Measurements from ENCODE around the gene GIPC1. TPM values are rescaled to one million over a fixed set of nuclear protein-coding genes. Genes with fewer than 3 reads are reported as not detected.

The GIPC1 gene
- total RNA-seq, 1 donor from 2014 or later = 23.6 TPM

- H3K9me3 Mint-ChIP-seq = no peaks in the 10 kb centered on the region
- H4K20me1 ChIP-seq (ENCODE audit: low read depth) = peaks cover 10% of the 10 kb centered on the region
- no peak overlapping the region for H3K27ac Mint-ChIP-seq
- peak; percentile 88 for DNase-seq (ENCODE audit: low spot score)
- peaks cover 18% of the 10 kb centered on the region for H3F3A ChIP-seq (ENCODE audit: low read depth)
- peak overlapping the region; percentile 27 for H3K4me3 Mint-ChIP-seq
- peak overlapping the region; percentile 87 for H3K4me2 ChIP-seq
- peaks cover 5% of the 10 kb centered on the region for H3K36me3 Mint-ChIP-seq
- H3K9ac ChIP-seq = no peak overlapping the region
- H3K9me3 ChIP-seq (ENCODE audit: low read depth) = no peaks in the 10 kb centered on the region
- peaks cover 19% of the 10 kb centered on the region for H3K4me1 Mint-ChIP-seq
- peaks cover 4% of the 10 kb centered on the region for H3K27me3 ChIP-seq
- H3K27me3 Mint-ChIP-seq (ENCODE audit: insufficient read depth, low read depth) = peaks cover 8% of the 10 kb centered on the region
- no peak overlapping the region for H3K27ac ChIP-seq
- peaks cover 20% of the 10 kb centered on the region for H3K4me1 ChIP-seq
- peak overlapping the region; percentile 51 for H3K4me3 ChIP-seq
- peak; percentile 93 for TF ChIP-seq CTCF (IDR thresholded peaks at IDR 0.05)
- TF ChIP-seq EZH2 (IDR thresholded peaks at IDR 0.05) = peak; percentile 49
- TF ChIP-seq EZH2phosphoT487 (IDR thresholded peaks at IDR 0.05) = no peak
- H3K79me2 ChIP-seq (ENCODE audit: low read depth) = no peaks in the 10 kb centered on the region
- no peaks in the 10 kb centered on the region for H3K36me3 ChIP-seq
- peak overlapping the region; percentile 89 for H2AFZ ChIP-seq (replicated peaks)
Measured at GRCh38 chr19:14472202-14472938, 23.6 kb downstream of the GIPC1 start.

GRCh38 chr19:14471436-14472187, 24.3 kb downstream of the GIPC1 start:
- peaks cover 7% of the 10 kb centered on the region for H3K27me3 Mint-ChIP-seq (ENCODE audit: insufficient read depth, low read depth)
- peaks cover 10% of the 10 kb centered on the region for H4K20me1 ChIP-seq (ENCODE audit: low read depth)
- H3K4me1 ChIP-seq = peaks cover 20% of the 10 kb centered on the region
- H3K4me2 ChIP-seq = peak overlapping the region; percentile 87
- H3K9ac ChIP-seq = no peak overlapping the region
- H3K4me3 Mint-ChIP-seq = peak overlapping the region; percentile 27
- TF ChIP-seq EZH2phosphoT487 (IDR thresholded peaks at IDR 0.05) (no peak), EZH2 (IDR thresholded peaks at IDR 0.05) (no peak), CTCF (IDR thresholded peaks at IDR 0.05) (no peak)
- H3K36me3 Mint-ChIP-seq = peaks cover 4% of the 10 kb centered on the region
- H3K79me2 ChIP-seq (ENCODE audit: low read depth) = no peaks in the 10 kb centered on the region
- H2AFZ ChIP-seq (replicated peaks) = no peak overlapping the region
- H3K9me3 Mint-ChIP-seq = no peaks in the 10 kb centered on the region
- peak overlapping the region; percentile 51 for H3K4me3 ChIP-seq
- H3K36me3 ChIP-seq = no peaks in the 10 kb centered on the region
- DNase-seq (ENCODE audit: low spot score) = no peak
- no peak overlapping the region for H3K27ac ChIP-seq
- H3K27me3 ChIP-seq = peaks cover 4% of the 10 kb centered on the region
- H3K4me1 Mint-ChIP-seq = peaks cover 17% of the 10 kb centered on the region
- no peak overlapping the region for H3K27ac Mint-ChIP-seq
- peaks cover 18% of the 10 kb centered on the region for H3F3A ChIP-seq (ENCODE audit: low read depth)
- no peaks in the 10 kb centered on the region for H3K9me3 ChIP-seq (ENCODE audit: low read depth)

GRCh38 chr19:14470031-14470876, 25.7 kb downstream of the GIPC1 start:
- H3K9me3 ChIP-seq (ENCODE audit: low read depth) = no peaks in the 10 kb centered on the region
- H3K36me3 ChIP-seq = no peaks in the 10 kb centered on the region
- Mint-ChIP-seq H3K9me3 (no peaks in the 10 kb centered on the region), H3K36me3 (peaks cover 2% of the 10 kb centered on the region), H3K4me3 (no peak overlapping the region), H3K4me1 (peaks cover 8% of the 10 kb centered on the region), H3K27me3 (ENCODE audit: insufficient read depth, low read depth) (peaks cover 6% of the 10 kb centered on the region), H3K27ac (no peak overlapping the region)
- peaks cover 10% of the 10 kb centered on the region for H4K20me1 ChIP-seq (ENCODE audit: low read depth)
- H3K4me3 ChIP-seq = no peak overlapping the region
- TF ChIP-seq EZH2 (IDR thresholded peaks at IDR 0.05) = no peak
- no peak for TF ChIP-seq EZH2phosphoT487 (IDR thresholded peaks at IDR 0.05)
- no peak for TF ChIP-seq CTCF (IDR thresholded peaks at IDR 0.05)
- peaks cover 4% of the 10 kb centered on the region for H3K27me3 ChIP-seq
- no peak overlapping the region for H2AFZ ChIP-seq (replicated peaks)
- no peak overlapping the region for H3K9ac ChIP-seq
- peaks cover 10% of the 10 kb centered on the region for H3F3A ChIP-seq (ENCODE audit: low read depth)
- DNase-seq (ENCODE audit: low spot score) = no peak
- H3K4me2 ChIP-seq = no peak overlapping the region
- H3K4me1 ChIP-seq = peaks cover 12% of the 10 kb centered on the region
- no peaks in the 10 kb centered on the region for H3K79me2 ChIP-seq (ENCODE audit: low read depth)
- H3K27ac ChIP-seq = no peak overlapping the region
